Measurements from ENCODE around the gene CTDSPL. TPM values are rescaled to one million over a fixed set of nuclear protein-coding genes. Genes with fewer than 3 reads are reported as not detected.

CTDSPL gene
- polyA plus RNA-seq, 3 donors: 94.0 to 114 (median 104) TPM

DNA sequence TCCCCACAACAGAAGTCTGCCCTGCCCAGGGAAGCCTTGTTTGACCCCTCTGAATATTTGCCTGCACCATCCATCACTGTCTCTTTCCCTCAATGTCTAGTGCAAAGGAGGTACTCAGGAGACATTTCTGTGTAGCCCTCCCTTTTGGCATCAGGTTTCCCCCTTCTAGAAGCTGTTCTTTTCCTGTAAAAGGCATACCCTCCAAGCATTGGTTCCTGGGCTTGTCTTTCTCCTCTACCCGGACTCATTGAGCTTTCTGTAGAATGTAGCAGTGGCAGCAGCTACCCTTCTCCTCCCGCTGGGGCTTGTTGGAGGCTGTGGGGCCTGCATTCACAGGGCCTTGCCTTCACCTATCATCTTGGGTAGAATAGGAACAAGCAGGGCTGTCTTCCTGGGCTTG, 63.5 kb downstream of the CTDSPL start:
- DNase-seq (ENCODE audit: extremely low read depth in 1 of 11, low read depth in 9 of 11, low spot score in 4 of 11): peak in 1 of 11 donors; percentile 53

DNA sequence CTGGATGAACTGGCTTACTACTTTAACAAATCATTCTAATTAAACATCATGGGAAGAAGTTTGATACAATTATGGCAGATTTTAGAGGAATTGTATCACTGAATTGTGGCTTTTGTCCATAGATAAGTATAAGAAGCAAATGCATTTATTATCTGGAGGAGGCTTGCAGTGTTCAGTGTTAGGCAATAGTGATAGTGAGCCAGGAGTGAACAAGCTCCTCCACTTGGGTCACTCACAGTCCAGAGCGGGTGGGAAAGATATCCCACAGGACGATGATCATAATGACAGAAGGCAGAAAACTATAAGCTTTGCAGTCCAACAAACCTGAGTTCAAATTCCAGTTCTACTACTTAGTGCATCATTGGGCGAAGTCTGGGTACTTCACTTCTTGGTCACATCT, 64.9 kb downstream of the CTDSPL start:
- no peak for DNase-seq (ENCODE audit: extremely low read depth in 1 of 11, low read depth in 9 of 11, low spot score in 4 of 11)

DNA sequence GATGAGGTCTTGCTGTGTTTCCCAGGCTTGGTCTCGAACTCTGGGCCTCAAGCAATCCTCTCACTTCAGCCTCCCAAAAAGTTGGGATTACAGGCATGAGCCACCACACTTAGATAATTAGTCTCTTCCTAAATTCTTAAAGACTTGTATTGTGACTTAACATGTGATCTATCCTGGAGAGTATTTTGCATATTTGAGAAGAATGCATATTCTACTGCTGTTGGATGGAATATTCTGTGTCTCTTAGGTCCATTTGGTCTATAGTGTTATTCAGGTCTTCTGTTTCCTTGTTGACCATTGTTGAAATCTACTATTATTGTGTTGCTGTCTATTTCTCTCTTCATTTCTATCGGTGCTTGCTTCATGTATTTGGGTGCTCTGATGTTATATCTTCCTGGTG, 68.8 kb downstream of the CTDSPL start:
- no peak for DNase-seq (ENCODE audit: extremely low read depth in 1 of 11, low read depth in 9 of 11, low spot score in 4 of 11)

DNA sequence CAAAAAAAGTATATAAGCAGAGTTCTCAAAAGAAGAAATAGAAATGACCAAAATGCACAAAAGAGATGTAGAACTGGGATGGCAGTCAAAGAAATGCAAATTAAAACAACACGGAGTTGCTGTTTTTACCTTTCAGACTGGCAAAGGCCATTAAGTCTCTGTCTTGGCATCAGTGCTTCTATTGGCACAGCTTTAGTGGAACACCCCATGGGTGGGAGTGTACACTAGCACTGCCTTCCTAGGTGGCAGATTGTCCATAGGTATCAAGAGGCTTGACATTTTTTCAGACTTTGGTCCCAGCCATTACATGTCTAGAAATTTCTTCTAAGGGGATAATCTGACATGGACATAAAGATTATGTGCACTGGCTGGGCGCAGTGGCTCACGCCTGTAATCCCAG, 70.8 kb downstream of the CTDSPL start:
- no peak for DNase-seq (ENCODE audit: extremely low read depth in 1 of 11, low read depth in 9 of 11, low spot score in 4 of 11)

DNA sequence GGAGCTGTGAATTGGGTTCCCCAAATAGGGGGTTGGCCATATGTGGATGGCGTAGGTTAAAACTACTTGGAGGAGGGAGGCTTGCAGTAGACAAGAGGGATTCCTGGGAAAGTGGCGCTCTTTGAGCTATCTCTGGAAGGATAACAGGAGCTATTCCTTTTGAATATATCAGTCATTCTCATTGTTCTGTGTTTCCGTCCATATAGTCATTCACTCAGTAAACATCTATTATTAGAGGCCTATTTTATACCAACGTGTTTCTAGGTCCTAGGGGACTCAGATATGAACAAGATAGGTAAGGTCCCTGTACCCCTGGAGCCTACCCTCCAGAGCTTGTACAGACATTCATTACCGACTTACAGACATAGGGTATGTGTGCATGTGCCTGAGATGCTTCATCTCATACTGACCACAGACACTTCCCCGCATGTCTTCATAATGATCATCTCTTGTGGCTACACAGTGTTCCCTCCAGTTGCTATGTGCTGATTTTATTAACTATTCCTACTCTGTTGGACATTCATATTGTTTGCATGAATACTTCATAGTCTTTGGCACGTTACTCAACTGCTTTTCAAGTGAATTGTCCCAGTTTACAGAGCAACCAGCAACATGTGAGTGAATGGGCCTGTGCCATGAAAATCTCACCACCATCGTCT, 73.1 kb downstream of the CTDSPL start:
- no peak for DNase-seq (ENCODE audit: extremely low read depth in 1 of 11, low read depth in 9 of 11, low spot score in 4 of 11)

DNA sequence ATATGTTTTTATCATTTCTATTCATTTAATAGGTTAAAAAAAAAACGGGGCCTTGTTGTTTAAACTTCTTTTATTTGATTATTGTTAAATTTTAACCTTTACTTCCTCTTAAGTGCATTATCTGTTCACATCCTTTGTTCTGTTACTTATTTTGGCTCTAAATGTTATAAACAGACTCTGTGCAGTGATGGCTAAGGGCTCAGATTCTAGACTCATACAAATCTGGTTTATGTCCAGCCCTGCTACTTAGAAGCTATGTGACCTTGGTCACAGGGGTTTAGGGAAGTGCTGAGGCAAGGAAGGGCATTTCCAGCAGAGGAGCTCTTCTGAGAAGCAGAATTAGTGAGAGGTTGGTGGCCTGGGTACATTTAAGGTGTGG, 73.6 kb downstream of the CTDSPL start:
- DNase-seq (ENCODE audit: extremely low read depth in 1 of 11, low read depth in 9 of 11, low spot score in 4 of 11): no peak

DNA sequence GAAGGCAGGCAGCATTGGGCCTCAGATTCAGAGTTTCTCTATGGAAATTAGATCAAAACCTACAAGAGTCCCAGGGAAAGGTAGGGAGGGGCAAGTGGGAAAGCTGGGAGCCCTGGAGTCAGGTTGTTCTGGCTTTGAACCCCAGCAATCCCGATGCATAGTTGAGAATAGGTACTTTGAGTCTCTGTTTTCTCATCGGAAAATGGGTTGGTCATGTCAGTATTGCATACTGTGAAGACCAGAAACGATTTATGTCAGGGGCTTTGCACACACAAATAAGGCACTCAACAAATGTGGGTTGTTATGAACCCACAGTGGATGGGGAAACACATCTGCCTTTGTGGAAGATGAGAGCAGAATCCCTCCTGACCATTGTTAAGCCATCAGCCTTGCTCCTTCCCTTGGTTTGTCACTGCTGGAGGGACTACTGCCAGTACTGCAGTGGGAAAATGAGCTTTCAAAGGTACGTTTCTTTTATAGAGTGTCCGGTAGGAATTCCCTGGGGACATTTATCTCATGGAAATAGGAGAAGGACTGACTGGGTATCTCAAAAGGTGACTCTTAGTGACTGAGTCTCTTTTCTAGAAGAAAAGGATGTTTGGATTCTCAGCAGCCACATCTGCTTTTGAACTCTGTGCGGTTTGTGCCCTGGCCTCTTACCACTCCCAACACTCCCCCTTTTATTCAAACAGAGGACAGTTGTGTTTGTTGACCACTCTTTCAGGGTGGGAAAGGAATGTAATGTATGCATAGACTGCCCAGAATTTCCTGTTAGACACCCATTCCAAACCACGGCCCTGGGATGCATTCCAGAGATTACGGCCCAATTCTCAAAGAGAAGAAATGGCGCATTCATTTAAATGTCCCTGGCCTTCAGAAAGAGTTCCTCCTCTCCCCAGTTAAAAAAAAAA, 74.3 kb downstream of the CTDSPL start:
- no peak for DNase-seq (ENCODE audit: extremely low read depth in 1 of 11, low read depth in 9 of 11, low spot score in 4 of 11)

DNA sequence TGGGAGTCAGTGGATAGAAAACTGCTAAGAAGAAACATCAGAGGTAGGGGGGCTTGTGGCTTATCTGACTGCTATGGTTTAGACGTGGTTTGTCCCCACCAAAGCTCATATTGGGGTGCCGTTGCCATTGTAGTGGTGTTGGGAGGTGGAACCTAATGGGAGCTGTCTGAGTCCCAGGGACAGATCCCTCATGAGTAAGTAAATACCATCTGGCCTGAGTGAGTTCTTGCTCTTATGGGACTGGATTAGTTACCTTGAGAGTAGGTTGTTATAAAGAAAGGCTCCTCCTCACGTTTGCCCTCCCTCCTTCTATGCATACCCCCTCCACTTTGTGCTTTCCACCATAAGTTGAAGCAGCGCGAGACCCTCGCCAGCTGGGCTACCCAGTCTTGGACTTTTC, 75.5 kb downstream of the CTDSPL start:
- no peak for DNase-seq (ENCODE audit: extremely low read depth in 1 of 11, low read depth in 9 of 11, low spot score in 4 of 11)

DNA sequence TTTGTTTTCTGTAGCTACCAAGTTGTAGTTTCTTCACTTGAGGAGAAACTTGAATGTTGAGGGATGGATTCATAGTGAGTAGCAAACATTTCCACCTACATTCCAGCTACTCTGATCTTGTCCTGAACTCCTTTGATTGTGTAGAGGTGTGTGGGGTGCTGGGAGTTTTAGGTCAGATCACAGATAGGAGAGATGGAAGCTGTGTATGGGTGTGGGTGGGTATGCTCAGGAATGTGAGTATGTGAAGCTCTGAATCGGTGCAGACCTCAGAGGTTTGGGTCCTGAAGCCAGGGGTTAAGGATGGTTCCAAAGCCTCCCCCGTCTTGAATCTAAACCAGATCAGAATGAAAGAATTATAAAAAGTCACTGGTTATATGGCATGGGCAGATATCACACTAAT, 76.3 kb downstream of the CTDSPL start:
- DNase-seq (ENCODE audit: extremely low read depth in 1 of 11, low read depth in 9 of 11, low spot score in 4 of 11): no peak

DNA sequence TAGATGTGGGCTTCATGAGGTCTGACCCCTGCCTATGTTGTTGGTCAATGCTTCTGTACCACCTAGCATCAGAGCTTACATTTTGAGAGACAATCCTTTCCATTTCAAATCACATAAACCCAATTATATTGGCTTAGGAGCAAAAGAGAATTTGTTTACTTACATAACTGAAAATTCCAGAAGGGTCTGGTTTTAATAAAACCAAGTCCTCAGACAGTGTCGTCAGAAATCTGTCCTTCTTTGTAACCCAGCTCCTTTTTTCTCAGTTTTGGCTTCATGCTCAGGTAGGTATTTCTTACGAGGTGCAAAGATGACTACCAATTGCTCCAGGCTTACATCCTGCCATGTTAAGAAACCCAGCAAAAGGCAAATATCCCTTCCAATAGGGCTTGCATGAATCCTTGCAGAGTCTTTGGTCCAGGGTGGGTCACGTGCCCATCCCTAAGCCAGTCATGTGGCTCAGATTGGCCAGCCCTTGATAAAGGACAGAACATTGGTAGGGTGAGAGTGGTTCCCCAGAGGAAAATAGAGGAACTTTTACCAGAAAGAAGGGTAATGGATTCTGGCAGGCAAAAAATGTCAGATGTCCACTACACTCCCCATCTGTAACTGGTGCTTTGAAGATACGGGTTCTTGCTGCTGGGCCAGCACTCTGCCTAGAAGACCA, 78.7 kb downstream of the CTDSPL start:
- DNase-seq (ENCODE audit: extremely low read depth in 1 of 11, low read depth in 9 of 11, low spot score in 4 of 11): no peak

DNA sequence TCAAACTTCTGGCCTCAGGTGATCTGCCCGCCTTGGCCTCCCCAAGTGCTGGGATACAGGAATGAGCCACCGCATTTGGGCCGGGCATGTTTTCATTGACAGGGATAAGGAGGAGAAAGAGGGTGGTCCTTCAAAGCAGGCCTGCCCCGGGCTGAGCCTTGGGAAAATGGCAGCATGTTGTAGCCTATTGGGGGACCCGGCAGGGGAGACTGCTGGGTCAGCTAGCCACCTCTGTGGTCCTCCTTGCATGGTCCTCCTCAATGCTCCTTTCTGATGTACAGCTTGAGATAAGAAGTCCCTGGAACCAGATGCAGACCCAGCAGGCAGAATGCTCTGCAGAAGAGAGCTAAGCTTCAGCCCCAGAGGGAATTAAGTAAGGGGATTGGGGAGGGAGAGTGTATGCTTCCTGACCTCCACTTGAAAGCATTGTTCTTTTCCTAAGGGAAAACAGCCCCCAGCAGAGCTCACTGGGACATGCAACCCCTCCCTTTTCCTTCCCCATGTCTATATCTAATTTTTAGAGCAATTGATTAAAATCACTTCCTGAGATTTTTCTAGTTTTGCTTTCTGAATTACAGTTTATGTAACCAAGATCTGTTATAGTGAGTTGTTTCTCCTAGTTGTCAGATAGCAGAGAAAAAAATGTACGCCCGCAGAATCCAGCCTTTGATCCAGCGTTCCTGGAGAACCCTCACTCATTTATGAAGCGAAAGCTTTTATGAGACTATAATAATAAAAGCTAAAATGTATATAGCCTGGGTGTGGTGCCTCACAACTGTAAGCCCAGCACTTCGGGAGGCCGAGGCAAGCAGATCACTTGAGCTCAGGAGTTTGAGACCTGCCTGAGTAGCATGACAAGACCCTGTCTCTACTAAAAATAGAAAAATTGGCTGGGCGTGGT, 80.2 kb downstream of the CTDSPL start:
- DNase-seq (ENCODE audit: extremely low read depth in 1 of 11, low read depth in 9 of 11, low spot score in 4 of 11): no peak

DNA sequence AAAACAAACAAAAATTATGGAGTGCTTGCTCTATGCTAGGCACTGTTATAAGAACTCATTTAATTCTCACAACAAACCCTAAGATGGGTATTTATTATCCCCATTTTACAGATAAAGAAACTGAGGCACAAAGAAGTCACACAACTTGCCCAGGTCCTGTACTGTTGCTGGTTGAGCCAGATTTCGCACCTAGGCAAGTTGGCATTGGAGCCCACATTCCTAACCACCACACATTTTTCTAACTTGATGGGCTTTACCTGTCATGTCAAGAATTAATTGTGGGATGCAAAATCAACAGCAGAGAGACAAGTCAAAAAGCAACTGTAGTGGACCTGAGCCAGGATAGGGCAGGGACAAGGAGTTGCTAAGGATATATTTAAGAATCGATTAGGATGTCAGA, 81.0 kb downstream of the CTDSPL start:
- no peak for DNase-seq (ENCODE audit: extremely low read depth in 1 of 11, low read depth in 9 of 11, low spot score in 4 of 11)

DNA sequence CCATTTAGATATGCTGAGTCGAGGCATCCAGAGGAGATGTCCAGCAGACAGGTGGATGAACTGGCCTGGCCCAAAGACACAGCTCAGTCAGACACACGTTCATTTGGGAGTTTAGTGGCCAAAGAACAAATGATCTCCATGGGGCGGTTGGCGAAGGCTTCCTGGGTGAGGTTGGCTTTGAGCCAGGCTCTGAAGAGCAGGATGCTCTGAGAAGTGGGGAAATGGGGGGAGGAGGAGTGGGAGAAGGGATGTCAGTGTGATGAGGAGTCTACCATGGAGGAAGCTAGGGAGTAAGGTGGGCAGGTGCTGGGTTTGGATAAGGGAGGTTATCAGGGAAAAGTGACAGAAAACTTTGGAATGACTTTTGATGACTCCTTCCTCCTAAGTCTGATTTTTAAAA, 81.4 kb downstream of the CTDSPL start:
- no peak for DNase-seq (ENCODE audit: extremely low read depth in 1 of 11, low read depth in 9 of 11, low spot score in 4 of 11)

DNA sequence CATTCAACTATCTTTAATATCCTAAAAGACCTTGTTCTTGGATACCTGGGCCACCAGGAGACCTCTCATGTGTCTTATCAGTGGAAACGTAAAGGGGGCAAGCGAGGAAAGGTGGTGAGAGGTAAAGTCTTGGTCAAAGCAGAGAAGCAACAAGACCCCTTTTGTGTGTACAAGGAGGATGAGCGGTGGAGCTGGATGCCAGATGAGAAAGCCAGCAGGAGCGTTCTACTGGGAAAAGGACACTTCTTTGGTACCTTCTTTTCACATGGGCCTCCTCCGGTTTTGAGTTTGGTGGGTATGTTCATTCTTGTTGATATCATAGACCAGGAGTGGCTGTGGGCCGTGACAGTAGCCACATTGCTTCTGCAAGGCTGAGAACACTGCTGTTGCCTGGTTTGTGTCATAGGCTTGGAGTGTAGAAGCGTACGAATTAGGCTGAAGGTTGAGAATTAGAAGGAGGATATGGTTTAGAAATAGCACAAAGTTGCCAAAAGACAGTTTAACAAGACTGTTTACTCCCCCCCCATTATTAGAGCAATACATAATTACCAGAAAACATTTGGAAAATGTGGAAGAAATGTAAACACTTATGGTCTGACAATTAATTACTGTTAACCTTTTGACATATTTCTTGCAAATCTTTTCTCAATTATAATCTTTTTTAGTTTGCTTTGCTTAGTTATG, 82.1 kb downstream of the CTDSPL start:
- DNase-seq (ENCODE audit: extremely low read depth in 1 of 11, low read depth in 9 of 11, low spot score in 4 of 11): no peak

DNA sequence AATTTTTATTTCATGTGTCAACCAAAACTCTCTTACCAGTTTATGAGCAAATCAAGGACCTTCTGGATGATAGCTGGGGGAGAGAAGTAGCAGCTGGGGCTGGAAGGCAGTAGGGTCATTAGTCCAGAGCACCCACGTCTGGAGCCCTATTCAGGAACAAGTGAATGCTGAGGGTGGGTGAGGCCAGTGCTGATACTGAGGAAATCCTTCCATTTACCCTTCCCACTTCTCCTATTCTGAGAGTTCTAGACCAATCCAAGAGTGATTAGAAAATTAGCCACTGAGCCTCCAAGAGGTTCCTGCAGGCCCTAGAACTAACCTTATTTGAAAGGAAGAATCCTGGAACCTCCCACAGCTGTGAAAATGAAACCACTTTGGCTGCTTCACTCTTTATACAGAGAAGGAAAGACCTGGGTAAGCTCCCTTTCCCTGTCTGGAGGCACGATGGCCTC, 82.7 kb downstream of the CTDSPL start:
- DNase-seq (ENCODE audit: extremely low read depth in 1 of 11, low read depth in 9 of 11, low spot score in 4 of 11): no peak

DNA sequence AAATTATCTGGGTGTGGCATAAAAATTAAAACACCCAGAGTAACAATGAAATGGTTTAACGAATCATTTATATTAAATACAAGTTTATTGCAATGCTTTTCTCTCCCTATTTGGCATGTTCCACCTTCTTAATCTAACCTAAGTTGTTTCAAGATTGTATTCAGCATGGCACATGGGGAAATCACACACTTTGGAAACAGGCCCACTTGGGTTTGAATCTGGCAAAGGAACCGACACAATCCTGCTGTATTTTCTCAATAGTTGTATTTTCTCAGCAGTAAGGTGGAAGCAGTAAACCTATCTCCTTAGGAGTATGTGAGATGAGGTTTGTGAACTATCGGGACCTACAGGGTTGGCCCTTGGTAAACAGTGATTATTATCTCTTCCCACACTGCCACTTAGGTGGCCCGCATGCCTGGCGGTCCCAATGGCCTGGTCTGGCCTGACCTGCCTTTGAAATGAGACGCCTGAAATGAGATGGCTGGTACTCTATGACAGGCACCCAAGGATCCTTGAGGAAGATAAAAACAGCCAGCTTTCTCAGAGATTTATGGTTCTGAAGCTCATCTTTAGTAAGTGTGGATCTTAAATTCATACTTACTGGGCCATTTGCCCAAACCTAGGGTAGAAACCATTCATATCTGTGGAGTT, 83.6 kb downstream of the CTDSPL start:
- DNase-seq (ENCODE audit: extremely low read depth in 1 of 11, low read depth in 9 of 11, low spot score in 4 of 11): no peak

DNA sequence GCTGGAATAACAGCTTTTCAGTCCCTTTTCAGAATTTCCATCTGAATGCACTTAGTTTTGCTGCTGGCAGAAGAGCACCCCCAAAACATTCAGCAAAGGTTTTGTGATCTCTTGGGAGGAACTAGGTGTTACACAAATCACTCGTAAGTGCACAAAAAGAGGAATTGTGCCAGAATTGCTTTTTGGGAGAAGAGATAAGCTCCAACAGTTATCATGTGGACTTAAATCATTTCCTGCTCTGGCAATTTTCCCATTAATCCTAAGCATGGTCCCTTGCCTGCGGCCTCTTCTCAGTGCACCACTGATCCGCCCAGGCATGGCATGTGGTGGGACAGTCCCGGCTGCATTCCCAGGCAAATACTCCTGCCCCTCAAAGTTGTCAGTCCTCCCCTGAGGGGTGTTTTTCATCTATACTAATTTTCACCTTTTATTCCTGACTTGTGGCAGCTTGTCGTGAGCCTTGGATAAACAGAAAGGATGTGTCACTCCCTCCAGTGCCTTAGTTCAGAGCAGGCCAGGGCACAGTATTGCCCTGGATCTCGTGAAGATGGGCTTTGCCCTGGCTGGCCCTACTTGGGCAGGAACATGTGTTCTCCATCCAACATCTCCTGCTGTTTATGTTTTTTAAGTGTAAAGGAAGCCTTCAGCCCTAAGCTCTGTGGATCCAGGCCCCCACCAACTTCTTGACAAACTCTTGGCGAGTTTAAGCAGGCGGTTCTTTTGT, 84.3 kb downstream of the CTDSPL start:
- peak in 2 of 11 donors; percentile 49 to 71 for DNase-seq (ENCODE audit: extremely low read depth in 1 of 11, low read depth in 9 of 11, low spot score in 4 of 11)

All from renal cortex interstitium (tissue), 11 donors.